GM12872 (cell line): ENCODE measurements around the gene CKMT2.

ENCODE experiments used
- TF ChIP-seq, protein P1 (sequence below): IDR thresholded peaks from 3 replicates; pipeline ENCODE4 v1.5.1; 2011; ENCODE audit warnings: low read depth, mild to moderate bottlenecking, low read length, moderate library complexity; ENCODE audit not compliant: insufficient read depth

Gene CKMT2

GRCh38 chr5:81192373-81192750, 40.8 kb upstream of the CKMT2 start:
- TF ChIP-seq, protein P1, sequence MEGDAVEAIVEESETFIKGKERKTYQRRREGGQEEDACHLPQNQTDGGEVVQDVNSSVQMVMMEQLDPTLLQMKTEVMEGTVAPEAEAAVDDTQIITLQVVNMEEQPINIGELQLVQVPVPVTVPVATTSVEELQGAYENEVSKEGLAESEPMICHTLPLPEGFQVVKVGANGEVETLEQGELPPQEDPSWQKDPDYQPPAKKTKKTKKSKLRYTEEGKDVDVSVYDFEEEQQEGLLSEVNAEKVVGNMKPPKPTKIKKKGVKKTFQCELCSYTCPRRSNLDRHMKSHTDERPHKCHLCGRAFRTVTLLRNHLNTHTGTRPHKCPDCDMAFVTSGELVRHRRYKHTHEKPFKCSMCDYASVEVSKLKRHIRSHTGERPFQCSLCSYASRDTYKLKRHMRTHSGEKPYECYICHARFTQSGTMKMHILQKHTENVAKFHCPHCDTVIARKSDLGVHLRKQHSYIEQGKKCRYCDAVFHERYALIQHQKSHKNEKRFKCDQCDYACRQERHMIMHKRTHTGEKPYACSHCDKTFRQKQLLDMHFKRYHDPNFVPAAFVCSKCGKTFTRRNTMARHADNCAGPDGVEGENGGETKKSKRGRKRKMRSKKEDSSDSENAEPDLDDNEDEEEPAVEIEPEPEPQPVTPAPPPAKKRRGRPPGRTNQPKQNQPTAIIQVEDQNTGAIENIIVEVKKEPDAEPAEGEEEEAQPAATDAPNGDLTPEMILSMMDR, result no peak

DNA sequence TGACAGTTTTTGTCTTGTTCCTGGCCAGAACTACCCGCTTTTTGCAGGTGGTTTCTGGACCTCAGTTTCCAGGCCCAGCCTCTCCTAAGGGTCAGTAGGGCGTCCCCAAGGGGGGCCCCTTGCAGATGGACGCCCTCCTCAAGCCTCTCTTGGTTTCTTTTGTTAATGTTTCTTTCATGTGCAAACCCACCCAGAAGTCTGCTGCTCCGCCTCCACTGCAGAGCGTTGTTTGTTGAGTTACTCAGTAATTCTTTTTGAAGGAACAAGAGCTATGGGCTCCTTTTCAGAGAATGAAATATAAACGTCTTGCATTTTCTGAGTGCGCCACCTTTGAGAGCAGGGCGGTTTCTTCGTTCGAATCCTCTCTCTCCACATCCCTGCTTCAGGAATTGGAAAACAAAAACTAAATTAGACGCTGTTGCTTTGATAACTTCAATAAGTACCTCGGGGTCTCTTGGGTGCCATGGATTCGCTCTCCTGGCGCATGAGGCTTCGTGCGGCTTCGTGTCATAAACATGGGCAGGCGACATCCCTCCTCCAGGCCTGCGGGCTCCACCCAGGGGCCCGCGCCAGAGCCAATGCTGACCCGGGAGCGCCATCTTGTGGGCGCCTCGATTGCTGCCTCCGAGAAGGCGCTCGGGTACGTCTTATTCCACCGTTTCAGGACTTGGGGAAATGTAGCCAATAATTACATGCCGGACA, 38.3 kb upstream of the CKMT2 start:
- TF ChIP-seq, protein P1, result peak; percentile 89

GRCh38 chr5:81195335-81195929, 37.7 kb upstream of the CKMT2 start:
- TF ChIP-seq, protein P1, result no peak

DNA sequence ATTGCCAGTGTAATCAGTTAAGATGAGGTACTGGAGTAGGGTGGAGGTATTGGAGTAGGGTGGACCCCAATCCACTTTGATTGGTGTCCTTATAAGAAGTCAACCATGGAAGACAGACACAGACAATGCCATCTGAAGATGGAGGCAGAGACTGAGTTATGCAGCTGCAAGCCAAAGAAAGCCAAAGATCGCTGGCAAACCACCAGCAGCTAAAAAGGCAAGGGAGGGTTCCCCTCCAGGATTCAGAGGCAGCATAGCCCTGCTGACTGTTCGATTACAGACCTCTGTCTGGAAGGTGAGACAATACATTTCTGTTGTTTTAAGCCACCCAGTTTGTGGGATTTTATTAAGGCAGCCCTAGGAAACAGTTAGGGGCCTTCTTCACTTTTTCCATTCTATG, 30.5 kb upstream of the CKMT2 start:
- TF ChIP-seq, protein P1, result no peak

GRCh38 chr5:81203729-81204128, 29.4 kb upstream of the CKMT2 start:
- TF ChIP-seq, protein P1, result no peak

DNA sequence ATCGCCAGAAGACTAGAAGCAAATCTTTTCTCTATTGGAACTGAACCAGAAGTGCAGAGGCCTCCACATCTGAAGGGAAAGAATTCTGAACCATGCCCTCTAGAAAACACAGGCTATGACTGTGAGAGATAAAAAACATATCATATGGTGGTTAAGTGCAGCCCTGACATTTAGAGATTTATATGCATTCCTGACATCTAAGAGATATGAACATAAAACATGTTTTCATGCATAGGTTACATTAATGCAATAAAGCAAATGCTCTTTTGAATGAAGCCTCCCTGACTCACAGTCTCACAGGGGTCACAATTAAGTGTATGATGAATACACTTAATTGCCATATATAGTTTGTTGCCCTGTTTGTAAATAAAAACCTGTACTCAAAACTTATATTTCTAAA, 28.9 kb upstream of the CKMT2 start:
- TF ChIP-seq, protein P1, result no peak

DNA sequence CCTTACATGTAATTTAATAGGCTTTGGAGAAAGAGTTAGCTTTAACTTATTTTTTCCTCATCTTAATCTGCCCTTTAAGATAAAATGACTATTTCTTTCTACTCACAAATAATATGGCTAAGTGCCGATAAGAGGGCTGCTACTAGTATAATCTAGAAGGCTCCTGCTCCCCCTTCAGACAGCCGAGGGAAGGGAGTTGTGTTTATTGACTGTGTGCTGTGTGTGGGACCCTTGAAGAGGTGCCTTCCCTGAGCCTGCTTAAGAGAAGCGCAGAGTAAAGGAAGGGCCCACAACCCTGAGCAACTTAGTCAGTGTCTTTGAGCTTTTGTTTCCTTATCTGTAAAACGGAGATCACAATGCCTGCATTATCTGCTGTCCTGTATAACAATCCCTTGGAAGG, 28.1 kb upstream of the CKMT2 start:
- TF ChIP-seq, protein P1, result no peak
